Loucy (cell line): ENCODE measurements around the gene WNT11.

ENCODE experiments used
- H2AFZ ChIP-seq: fragments of 200-600 bp; sonication (generic); 2 replicates; pipeline ENCODE4 v1.6.0; 2016; ENCODE audit warnings: antibody characterized with exemption, mild to moderate bottlenecking, low read length, moderate library complexity
- H3F3A ChIP-seq: fragments of 200-600 bp; 2 replicates; pipeline ENCODE4 v1.6.0; 2016; ENCODE audit warnings: antibody characterized with exemption, low read depth, mild to moderate bottlenecking
- H3K27me3 ChIP-seq: fragments of 200-600 bp; sonication (generic); 2 replicates; pipeline ENCODE4 v1.6.1; 2014; ENCODE audit warnings: low read length, mild to moderate bottlenecking; ENCODE audit not compliant: insufficient read depth, poor library complexity, severe bottlenecking
- H3K36me3 ChIP-seq: fragments of 200-600 bp; sonication (generic); 2 replicates; pipeline ENCODE4 v1.6.1; 2016; ENCODE audit warnings: low read length; ENCODE audit not compliant: insufficient read depth
- H3K4me1 ChIP-seq: fragments of 200-600 bp; sonication (generic); 2 replicates; pipeline ENCODE4 v1.5.1; 2014; ENCODE audit warnings: low read length, mild to moderate bottlenecking; ENCODE audit not compliant: insufficient read depth, poor library complexity, severe bottlenecking
- H3K4me2 ChIP-seq: fragments of 200-600 bp; sonication (generic); 2 replicates; pipeline ENCODE4 v1.6.0; 2014; ENCODE audit warnings: antibody characterized with exemption, low read length, low read depth, mild to moderate bottlenecking; ENCODE audit not compliant: poor library complexity, severe bottlenecking
- H3K4me3 ChIP-seq: fragments of 200-600 bp; sonication (generic); 2 replicates; pipeline ENCODE4 v1.5.1; 2014; ENCODE audit warnings: low read length, mild to moderate bottlenecking, mixed read lengths; ENCODE audit not compliant: poor library complexity, severe bottlenecking
- H3K79me2 ChIP-seq: fragments of 200-600 bp; sonication (generic); 2 replicates; pipeline ENCODE4 v1.6.1; 2014; ENCODE audit warnings: low read length; ENCODE audit not compliant: insufficient read depth
- H3K9ac ChIP-seq: fragments of 200-600 bp; sonication (generic); 2 replicates; pipeline ENCODE4 v1.6.0; 2014; ENCODE audit warnings: mild to moderate bottlenecking, low read depth, low read length, moderate library complexity; ENCODE audit not compliant: poor library complexity, severe bottlenecking
- H3K9me2 ChIP-seq: fragments of 200-600 bp; sonication (generic); replicated peaks from 2 replicates; pipeline ENCODE4 v1.6.1; 2016; ENCODE audit warnings: low read depth, low read length, mixed read lengths
- H3K9me3 ChIP-seq: fragments of 200-600 bp; sonication (generic); 2 replicates; pipeline ENCODE4 v1.6.1; 2014; ENCODE audit warnings: mild to moderate bottlenecking, antibody characterized with exemption, low read length, low read depth; ENCODE audit not compliant: insufficient read depth
- H4K20me1 ChIP-seq: fragments of 200-600 bp; sonication (generic); 2 replicates; pipeline ENCODE4 v1.6.0; 2014; ENCODE audit warnings: antibody characterized with exemption, low read length, mild to moderate bottlenecking; ENCODE audit not compliant: insufficient read depth, poor library complexity, severe bottlenecking
- EZH2phosphoT487 ChIP-seq: fragments of 200-600 bp; IDR thresholded peaks from 2 replicates; pipeline ENCODE4 v1.6.1; 2018; ENCODE audit warnings: antibody characterized with exemption, mild to moderate bottlenecking, moderate library complexity, borderline replicate concordance
- TF ChIP-seq, protein P1 (sequence below): fragments of 200-600 bp; sonication (generic); conservative IDR thresholded peaks from 2 replicates; pipeline ENCODE4 v1.5.1; 2014; ENCODE audit warnings: mild to moderate bottlenecking, antibody characterized with exemption, low read length

Gene WNT11

DNA sequence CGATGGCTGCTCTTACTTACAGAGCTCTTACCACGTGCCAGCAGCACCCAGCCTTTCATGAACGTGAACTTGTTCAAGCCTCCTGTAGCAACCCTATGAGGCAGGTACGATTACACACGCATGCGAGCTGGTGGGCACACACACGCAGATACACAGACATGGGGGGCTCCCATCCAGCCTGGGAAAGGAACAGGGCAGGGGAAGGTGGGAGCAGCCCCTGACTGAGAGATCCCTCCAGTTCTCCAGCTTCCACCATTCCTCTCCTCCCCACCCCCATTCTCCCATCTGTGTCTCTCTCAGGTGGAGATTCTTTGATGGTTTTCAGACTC lies 37.6 kb upstream of the WNT11 start:
- H3K79me2 ChIP-seq: no peaks in the 10 kb centered on the region
- H4K20me1 ChIP-seq: no peaks in the 10 kb centered on the region
- H3K4me2 ChIP-seq: no peak overlapping the region
- H3K27me3 ChIP-seq: no peaks in the 10 kb centered on the region
- no peaks in the 10 kb centered on the region for H3K9me3 ChIP-seq
- no peak overlapping the region for H3K4me3 ChIP-seq
- H3K36me3 ChIP-seq: no peaks in the 10 kb centered on the region
- H3K4me1 ChIP-seq: no peaks in the 10 kb centered on the region
- TF ChIP-seq EZH2phosphoT487: no peak
- TF ChIP-seq, protein P1, sequence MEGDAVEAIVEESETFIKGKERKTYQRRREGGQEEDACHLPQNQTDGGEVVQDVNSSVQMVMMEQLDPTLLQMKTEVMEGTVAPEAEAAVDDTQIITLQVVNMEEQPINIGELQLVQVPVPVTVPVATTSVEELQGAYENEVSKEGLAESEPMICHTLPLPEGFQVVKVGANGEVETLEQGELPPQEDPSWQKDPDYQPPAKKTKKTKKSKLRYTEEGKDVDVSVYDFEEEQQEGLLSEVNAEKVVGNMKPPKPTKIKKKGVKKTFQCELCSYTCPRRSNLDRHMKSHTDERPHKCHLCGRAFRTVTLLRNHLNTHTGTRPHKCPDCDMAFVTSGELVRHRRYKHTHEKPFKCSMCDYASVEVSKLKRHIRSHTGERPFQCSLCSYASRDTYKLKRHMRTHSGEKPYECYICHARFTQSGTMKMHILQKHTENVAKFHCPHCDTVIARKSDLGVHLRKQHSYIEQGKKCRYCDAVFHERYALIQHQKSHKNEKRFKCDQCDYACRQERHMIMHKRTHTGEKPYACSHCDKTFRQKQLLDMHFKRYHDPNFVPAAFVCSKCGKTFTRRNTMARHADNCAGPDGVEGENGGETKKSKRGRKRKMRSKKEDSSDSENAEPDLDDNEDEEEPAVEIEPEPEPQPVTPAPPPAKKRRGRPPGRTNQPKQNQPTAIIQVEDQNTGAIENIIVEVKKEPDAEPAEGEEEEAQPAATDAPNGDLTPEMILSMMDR: no peak
- H3K9ac ChIP-seq: no peak overlapping the region
- H3F3A ChIP-seq: no peaks in the 10 kb centered on the region
- no peaks in the 10 kb centered on the region for H3K9me2 ChIP-seq
- no peak overlapping the region for H2AFZ ChIP-seq

DNA sequence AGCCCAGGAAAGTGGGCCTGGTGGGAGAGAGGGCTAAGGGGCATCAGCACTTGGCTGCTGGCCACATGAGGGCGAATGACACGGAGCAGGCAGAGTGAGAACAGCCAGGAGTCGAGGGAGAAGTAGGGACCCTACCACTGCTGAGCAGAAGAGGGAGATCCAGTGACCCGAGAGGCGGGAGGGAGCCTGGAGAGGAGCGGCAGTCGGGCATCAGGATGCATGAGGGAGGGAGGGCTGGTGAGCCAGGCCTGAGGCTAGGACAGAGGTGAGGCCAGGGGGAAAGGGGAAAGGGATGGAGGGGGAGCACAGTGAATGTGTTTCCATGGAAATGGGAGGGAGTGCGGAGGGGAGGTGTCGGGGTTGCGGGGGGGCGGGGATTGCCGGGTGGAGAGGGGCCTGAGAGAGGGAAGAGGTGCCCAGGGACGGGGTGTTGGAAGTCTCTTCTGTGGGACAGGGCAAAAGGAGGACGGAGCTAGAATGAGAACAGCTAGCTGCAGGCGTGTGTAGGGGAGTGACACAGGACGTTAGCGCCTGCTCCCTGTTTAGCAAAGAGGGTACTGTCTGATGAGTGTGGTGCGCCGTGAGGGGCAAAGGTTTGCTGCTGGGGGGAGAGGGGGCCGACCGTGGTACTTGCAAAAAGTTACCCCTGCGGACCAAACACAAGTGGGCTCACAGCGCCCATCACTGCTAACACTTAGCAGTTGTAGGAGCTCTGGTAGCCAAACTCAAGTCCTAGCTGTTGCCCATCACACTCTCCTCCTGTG lies 37.1 kb upstream of the WNT11 start:
- H3K79me2 ChIP-seq: no peaks in the 10 kb centered on the region
- no peaks in the 10 kb centered on the region for H3K9me3 ChIP-seq
- no peak overlapping the region for H3K4me3 ChIP-seq
- TF ChIP-seq EZH2phosphoT487: no peak
- TF ChIP-seq, protein P1: no peak
- no peaks in the 10 kb centered on the region for H3K36me3 ChIP-seq
- H3K4me2 ChIP-seq: no peak overlapping the region
- no peak overlapping the region for H3K9ac ChIP-seq
- no peaks in the 10 kb centered on the region for H4K20me1 ChIP-seq
- H3K27me3 ChIP-seq: no peaks in the 10 kb centered on the region
- H3K9me2 ChIP-seq: no peaks in the 10 kb centered on the region
- no peaks in the 10 kb centered on the region for H3K4me1 ChIP-seq
- no peak overlapping the region for H2AFZ ChIP-seq
- no peaks in the 10 kb centered on the region for H3F3A ChIP-seq

DNA sequence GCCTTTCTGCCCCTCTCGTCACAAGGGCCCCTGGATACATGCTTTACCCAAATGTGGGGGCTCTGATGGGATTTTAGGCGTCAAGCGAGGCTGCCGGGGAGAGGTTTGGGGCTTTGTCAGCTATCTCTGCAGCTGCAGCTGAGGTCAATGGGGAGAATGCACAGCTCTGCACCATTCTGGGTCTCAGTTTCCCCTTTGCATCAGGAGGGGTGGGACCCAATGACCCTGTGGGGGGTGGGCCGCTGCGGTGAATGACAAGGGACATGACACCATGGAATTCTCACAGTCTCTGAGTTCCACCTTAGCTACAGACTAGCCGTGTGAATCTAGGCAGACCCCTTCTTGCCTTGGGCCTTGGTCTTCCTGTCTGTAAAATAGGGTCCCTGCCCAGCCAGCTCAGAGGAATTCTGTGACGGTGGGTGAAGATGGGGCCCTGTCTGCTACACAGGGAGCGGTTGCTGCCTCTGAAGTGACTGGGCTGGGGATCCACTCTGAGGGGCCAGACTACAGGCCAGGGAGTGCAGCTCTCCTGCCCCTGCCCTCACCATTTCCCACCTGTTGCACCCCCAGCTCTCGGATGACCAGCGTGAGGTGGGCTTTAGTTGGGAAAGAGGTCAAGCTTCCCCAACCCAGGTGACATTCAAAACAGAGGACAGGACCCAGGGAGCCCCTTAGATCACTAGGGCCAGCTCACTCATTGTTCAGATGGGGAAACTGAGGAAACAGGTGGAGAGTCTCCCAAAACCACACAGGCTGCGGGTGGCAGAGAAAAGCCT lies 35.9 kb upstream of the WNT11 start:
- Histone ChIP-seq H2AFZ (no peak overlapping the region), H4K20me1 (no peaks in the 10 kb centered on the region), H3K9me3 (no peaks in the 10 kb centered on the region), H3K4me2 (no peak overlapping the region), H3K36me3 (no peaks in the 10 kb centered on the region), H3K9me2 (no peaks in the 10 kb centered on the region), H3K4me1 (no peaks in the 10 kb centered on the region), H3K79me2 (no peaks in the 10 kb centered on the region), H3F3A (no peaks in the 10 kb centered on the region; the same call in 1 of the 2 replicates), H3K27me3 (no peaks in the 10 kb centered on the region), H3K9ac (no peak overlapping the region), H3K4me3 (no peak overlapping the region)
- TF ChIP-seq, protein P1: no peak
- TF ChIP-seq EZH2phosphoT487: no peak
